GM12878 (cell line): Measurements from ENCODE around the gene OLFM1.

Experiments used
- CREM ChIP-seq: IDR thresholded peaks from 2 replicates; pipeline ENCODE4 v1.6.1; 2014; ENCODE audit warnings: antibody characterized with exemption, low read depth
- ETV6 ChIP-seq, 2 experiments: fragments of 450-650 bp in 1 of 2; IDR thresholded peaks in 1 of 2; conservative IDR thresholded peaks in 1 of 2; 2 replicates each; pipeline ENCODE4 v1.6.1; 2014; ENCODE audit warnings: antibody characterized with exemption in 1 of 2, borderline replicate concordance in 1 of 2, low read depth in 1 of 2, mild to moderate bottlenecking in 1 of 2, moderate library complexity in 1 of 2
- POLR2AphosphoS5 ChIP-seq: IDR thresholded peaks from 2 replicates; pipeline ENCODE4 v1.6.1; 2011; ENCODE audit warnings: mild to moderate bottlenecking, low read length, inconsistent platforms
- RAD21 ChIP-seq: IDR thresholded peaks from 2 replicates; pipeline ENCODE4 v1.6.1; 2011; ENCODE audit warnings: mild to moderate bottlenecking, low read depth, low read length, moderate library complexity; ENCODE audit not compliant: insufficient read depth
- SP1 ChIP-seq: IDR thresholded peaks from one replicate; pipeline ENCODE4 v1.6.1; 2011; ENCODE audit warnings: low read depth, low read length
- STAT1 ChIP-seq: fragments of 450-650 bp; conservative IDR thresholded peaks from 2 replicates; pipeline ENCODE4 v1.6.1; 2014; ENCODE audit warnings: antibody characterized with exemption, mild to moderate bottlenecking
- SUZ12 ChIP-seq: fragments of 200-600 bp; sonication (generic); IDR thresholded peaks from one replicate; pipeline ENCODE4 v1.6.1; 2018; ENCODE audit warnings: antibody characterized with exemption, mild to moderate bottlenecking; ENCODE audit not compliant: unreplicated experiment
- TF ChIP-seq, protein P1 (sequence below): IDR thresholded peaks from 2 replicates; pipeline ENCODE4 v1.6.1; 2011; ENCODE audit warnings: low read depth, low read length, improper control_type of control experiment, borderline replicate concordance
- TF ChIP-seq, protein P2 (sequence below), 3 experiments: IDR thresholded peaks in 2 of 3; conservative IDR thresholded peaks in 1 of 3; 2 replicates each; pipeline ENCODE4 v1.5.1; 2011; ENCODE audit warnings: low read depth in 3 of 3, low read length in 3 of 3, mild to moderate bottlenecking in 3 of 3, control low read depth in 2 of 3, moderate library complexity in 2 of 3, inconsistent platforms in 1 of 3, mixed read lengths in 1 of 3; ENCODE audit not compliant: control insufficient read depth in 2 of 3, insufficient read depth in 1 of 3; ENCODE audit errors: extremely low read depth in 1 of 3
- TF ChIP-seq, protein P3 (sequence below): IDR thresholded peaks from 2 replicates; pipeline ENCODE4 v1.6.1; 2011; ENCODE audit warnings: low read depth, mild to moderate bottlenecking, low read length, moderate library complexity, borderline replicate concordance; ENCODE audit errors: extremely low read depth

DNA sequence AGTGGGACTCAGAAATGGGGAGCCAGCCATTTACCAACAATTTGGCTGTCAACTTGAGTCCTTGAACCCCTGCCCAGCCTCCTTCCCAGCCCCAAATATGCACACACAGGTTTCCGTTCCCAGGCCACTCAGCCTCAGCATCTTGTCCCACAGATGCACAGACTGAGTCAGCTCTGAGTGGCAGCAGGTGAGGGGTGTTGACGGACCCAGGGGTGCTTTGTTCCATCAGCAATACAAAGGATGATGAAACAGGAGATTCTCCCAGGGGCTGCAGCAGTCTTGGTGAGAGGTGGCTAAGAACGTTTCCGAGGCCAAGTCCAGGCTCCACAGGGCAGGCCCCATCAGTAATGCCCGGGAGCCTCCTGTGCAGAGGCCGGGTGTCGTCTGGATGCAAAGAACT is 4.9 kb upstream of the OLFM1 start:
- TF ChIP-seq, protein P1, sequence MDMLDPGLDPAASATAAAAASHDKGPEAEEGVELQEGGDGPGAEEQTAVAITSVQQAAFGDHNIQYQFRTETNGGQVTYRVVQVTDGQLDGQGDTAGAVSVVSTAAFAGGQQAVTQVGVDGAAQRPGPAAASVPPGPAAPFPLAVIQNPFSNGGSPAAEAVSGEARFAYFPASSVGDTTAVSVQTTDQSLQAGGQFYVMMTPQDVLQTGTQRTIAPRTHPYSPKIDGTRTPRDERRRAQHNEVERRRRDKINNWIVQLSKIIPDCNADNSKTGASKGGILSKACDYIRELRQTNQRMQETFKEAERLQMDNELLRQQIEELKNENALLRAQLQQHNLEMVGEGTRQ = no peak
- TF ChIP-seq CREM = no peak
- TF ChIP-seq ETV6 (conservative IDR thresholded peaks at IDR 0.05 in 1 of 2, IDR thresholded peaks at IDR 0.05 in 1 of 2; ENCODE audit: borderline replicate concordance in 1 of 2, low read depth in 1 of 2) = no peak
- no peak for TF ChIP-seq SUZ12
- TF ChIP-seq, protein P2, sequence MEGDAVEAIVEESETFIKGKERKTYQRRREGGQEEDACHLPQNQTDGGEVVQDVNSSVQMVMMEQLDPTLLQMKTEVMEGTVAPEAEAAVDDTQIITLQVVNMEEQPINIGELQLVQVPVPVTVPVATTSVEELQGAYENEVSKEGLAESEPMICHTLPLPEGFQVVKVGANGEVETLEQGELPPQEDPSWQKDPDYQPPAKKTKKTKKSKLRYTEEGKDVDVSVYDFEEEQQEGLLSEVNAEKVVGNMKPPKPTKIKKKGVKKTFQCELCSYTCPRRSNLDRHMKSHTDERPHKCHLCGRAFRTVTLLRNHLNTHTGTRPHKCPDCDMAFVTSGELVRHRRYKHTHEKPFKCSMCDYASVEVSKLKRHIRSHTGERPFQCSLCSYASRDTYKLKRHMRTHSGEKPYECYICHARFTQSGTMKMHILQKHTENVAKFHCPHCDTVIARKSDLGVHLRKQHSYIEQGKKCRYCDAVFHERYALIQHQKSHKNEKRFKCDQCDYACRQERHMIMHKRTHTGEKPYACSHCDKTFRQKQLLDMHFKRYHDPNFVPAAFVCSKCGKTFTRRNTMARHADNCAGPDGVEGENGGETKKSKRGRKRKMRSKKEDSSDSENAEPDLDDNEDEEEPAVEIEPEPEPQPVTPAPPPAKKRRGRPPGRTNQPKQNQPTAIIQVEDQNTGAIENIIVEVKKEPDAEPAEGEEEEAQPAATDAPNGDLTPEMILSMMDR (IDR thresholded peaks at IDR 0.05 in 2 of 3, conservative IDR thresholded peaks at IDR 0.05 in 1 of 3; ENCODE audit: control insufficient read depth in 2 of 3, extremely low read depth in 1 of 3, insufficient read depth in 1 of 3, low read depth in 3 of 3, low read length in 3 of 3) = no peak
- TF ChIP-seq, protein P3, sequence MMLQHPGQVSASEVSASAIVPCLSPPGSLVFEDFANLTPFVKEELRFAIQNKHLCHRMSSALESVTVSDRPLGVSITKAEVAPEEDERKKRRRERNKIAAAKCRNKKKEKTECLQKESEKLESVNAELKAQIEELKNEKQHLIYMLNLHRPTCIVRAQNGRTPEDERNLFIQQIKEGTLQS = no peak
- no peak for TF ChIP-seq POLR2AphosphoS5
- no peak for TF ChIP-seq STAT1
- no peak for TF ChIP-seq RAD21
- no peak for TF ChIP-seq SP1
